HG03097 (cell line): ENCODE data around the gene HSF5.

Source experiments
- ATAC-seq: cut with Tn5 transposase; IDR thresholded peaks from one replicate; pipeline ENCODE4 v1.9.1; 2021; ENCODE audit not compliant: unreplicated experiment, low FRiP score

The HSF5 gene

GRCh38 chr17:58373923-58374322 is 114.3 kb downstream of the HSF5 start:
- no peak for ATAC-seq

DNA sequence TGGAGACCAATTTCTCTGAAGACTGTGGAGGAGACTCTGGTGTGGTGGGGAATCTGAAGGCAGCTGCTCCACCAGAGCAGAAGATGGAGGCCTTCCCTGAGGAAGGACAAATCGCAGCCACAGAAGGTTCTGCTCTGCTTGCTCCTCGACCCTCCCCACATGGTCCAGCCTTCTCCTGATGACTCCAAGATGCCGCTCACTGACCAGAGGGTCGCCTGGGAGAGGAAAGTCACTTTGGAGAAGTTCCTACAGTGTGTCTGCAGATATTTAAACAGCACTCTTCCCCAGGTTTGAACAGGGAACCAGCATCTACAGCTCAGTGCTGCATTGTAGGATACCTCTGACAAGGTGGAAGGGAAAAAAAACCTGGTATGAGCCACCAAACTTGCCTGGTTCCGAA is 115.2 kb downstream of the HSF5 start:
- ATAC-seq: no peak

DNA sequence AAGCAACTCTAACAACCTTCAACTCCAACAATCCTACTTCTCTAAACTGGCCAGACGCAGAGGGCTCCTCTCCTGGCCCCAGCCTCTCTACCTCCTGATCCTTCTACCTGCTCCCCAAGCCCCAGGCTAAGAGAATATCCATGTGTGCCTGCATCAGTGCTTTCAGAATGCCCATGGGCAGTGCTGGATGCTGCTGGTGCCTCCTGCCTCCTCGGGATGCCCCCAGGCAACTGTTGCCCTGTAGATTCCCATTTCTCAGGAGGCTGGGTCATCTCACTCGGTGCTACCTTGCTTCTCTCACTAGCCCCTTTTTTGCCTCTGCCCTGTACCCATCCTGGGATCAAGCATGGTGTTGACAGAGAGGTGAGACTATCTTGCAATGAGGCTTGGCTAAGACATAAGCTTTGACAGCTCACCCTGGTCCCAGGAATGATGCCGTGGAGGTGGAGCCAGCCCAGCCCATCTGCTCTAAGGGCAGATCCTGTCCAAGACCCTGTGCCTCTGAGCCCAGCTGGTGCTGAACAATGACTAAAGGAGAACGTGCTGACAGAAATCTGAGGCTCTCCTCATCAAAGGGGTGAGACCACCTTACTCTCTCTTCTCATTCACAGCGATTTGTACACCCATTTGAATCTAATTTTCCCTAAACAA is 116.8 kb downstream of the HSF5 start:
- no peak for ATAC-seq

DNA sequence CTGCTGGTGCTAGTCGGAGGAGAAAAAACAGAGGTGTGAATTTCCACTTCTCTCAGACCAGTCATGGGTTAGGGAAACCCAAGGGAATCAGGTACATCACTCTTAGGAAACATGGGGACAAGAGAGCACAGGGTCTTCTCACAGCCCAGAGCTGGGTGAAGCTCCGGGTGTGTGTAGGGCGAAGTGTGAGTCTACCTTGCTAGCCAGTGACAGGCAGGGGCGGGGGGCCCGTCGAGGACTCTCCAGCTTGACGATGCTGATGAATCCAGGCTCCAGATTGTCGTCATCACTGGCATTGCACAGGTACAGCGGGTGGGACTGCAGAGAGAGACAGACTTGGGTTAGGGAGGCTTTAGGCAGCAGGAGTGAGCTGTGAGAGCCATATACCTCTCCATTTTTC is 117.5 kb downstream of the HSF5 start:
- ATAC-seq: no peak

- no peak for ATAC-seq
These were observed 117.9 kb downstream of the HSF5 start for GRCh38 chr17:58370309-58370708.
